Neural crest cell (in vitro differentiated cells): Measurements from ENCODE around the gene NBDY. TPM values are rescaled to one million over a fixed set of nuclear protein-coding genes. Genes with fewer than 3 reads are reported as not detected.
A peak's percentile ranks its signal among the peaks of the same experiment; 100 is the strongest.

ENCODE experiments used
- DNase-seq: peaks from one replicate; pipeline ENCODE4 v3.0.0; 2021; ENCODE audit warnings: low read depth, mixed read lengths, low spot score
- H3K27ac Mint-ChIP-seq: one replicate; pipeline ENCODE4 v1.8.0; 2021; ENCODE audit warnings: mild to moderate bottlenecking, mixed read lengths; ENCODE audit not compliant: unreplicated experiment
- H3K27me3 Mint-ChIP-seq: 2 replicates; pipeline ENCODE4 v1.8.0; 2021; ENCODE audit warnings: low read depth, mild to moderate bottlenecking, mixed read lengths
- H3K36me3 Mint-ChIP-seq: 2 replicates; pipeline ENCODE4 v1.8.0; 2021; ENCODE audit warnings: low read depth, mild to moderate bottlenecking, mixed read lengths
- H3K4me1 Mint-ChIP-seq: 2 replicates; pipeline ENCODE4 v1.8.0; 2021; ENCODE audit warnings: mixed read lengths
- H3K4me3 Mint-ChIP-seq: one replicate; pipeline ENCODE4 v1.8.0; 2021; ENCODE audit warnings: mild to moderate bottlenecking, mixed read lengths
- H3K9me3 Mint-ChIP-seq: 2 replicates; pipeline ENCODE4 v1.8.0; 2021; ENCODE audit warnings: mixed read lengths
- CTCF ChIP-seq: fragments of 200-600 bp; sonication (generic); conservative IDR thresholded peaks from 2 replicates; pipeline ENCODE4 v1.5.0; 2021; ENCODE audit warnings: antibody characterized with exemption, mild to moderate bottlenecking
- total RNA-seq: library from RNA; stranded (reverse); gene quantifications from 2 replicates; pipeline ENCODE4 v1.2.1, GENCODE V29; 2021

NBDY gene
- total RNA-seq, 1 donor from 2014 or later: 56.8 TPM

GRCh38 chrX:56762220-56762619 is 33.2 kb downstream of the NBDY start:
- H3K36me3 Mint-ChIP-seq: peaks cover 14% of the 10 kb centered on the region

GRCh38 chrX:56762707-56763555 is 33.9 kb downstream of the NBDY start:
- Mint-ChIP-seq H3K4me1 (peaks cover 7% of the 10 kb centered on the region), H3K9me3 (peaks cover 4% of the 10 kb centered on the region), H3K27me3 (no peaks in the 10 kb centered on the region), H3K4me3 (no peak overlapping the region), H3K27ac (peak overlapping the region; percentile 65), H3K36me3 (peaks cover 14% of the 10 kb centered on the region)
- no peak for TF ChIP-seq CTCF
- DNase-seq: no peak

More at GRCh38 chrX:56762220-56762619, 33.2 kb downstream of the NBDY start:
- Mint-ChIP-seq H3K9me3 (peaks cover 4% of the 10 kb centered on the region), H3K27me3 (no peaks in the 10 kb centered on the region), H3K27ac (no peak overlapping the region), H3K4me1 (peaks cover 7% of the 10 kb centered on the region), H3K4me3 (no peak overlapping the region)
- DNase-seq: no peak
- no peak for TF ChIP-seq CTCF

- Mint-ChIP-seq H3K27ac (no peak overlapping the region), H3K4me1 (peaks cover 7% of the 10 kb centered on the region), H3K9me3 (peaks cover 4% of the 10 kb centered on the region), H3K36me3 (peaks cover 14% of the 10 kb centered on the region), H3K4me3 (no peak overlapping the region), H3K27me3 (no peaks in the 10 kb centered on the region)
- no peak for TF ChIP-seq CTCF
- DNase-seq: no peak
Measured at GRCh38 chrX:56763556-56764152, 34.6 kb downstream of the NBDY start.

GRCh38 chrX:56764153-56764974 is 35.3 kb downstream of the NBDY start:
- DNase-seq: peak; percentile 32
- peak; percentile 63 for TF ChIP-seq CTCF
- Mint-ChIP-seq H3K36me3 (peaks cover 14% of the 10 kb centered on the region), H3K9me3 (peaks cover 4% of the 10 kb centered on the region), H3K27ac (no peak overlapping the region), H3K27me3 (no peaks in the 10 kb centered on the region), H3K4me1 (peaks cover 7% of the 10 kb centered on the region), H3K4me3 (no peak overlapping the region)

GRCh38 chrX:56764975-56765791 is 36.1 kb downstream of the NBDY start:
- Mint-ChIP-seq H3K4me3 (no peak overlapping the region), H3K27ac (no peak overlapping the region), H3K27me3 (no peaks in the 10 kb centered on the region), H3K9me3 (peaks cover 4% of the 10 kb centered on the region), H3K4me1 (peaks cover 7% of the 10 kb centered on the region), H3K36me3 (peaks cover 14% of the 10 kb centered on the region)
- TF ChIP-seq CTCF: no peak
- DNase-seq: no peak
